HL-60 (cell line): ENCODE data around the gene SARM1.
"Not testable (repeated sequence)": the region's sequence is repeated elsewhere in the genome, so short reads cannot be mapped to it uniquely, and the experiment has no call there.

Experiments
- DNase-seq, 2 experiments: peaks; one replicate each; pipeline ENCODE4 v3.0.0-alpha.2; 2010 to 2020; ENCODE audit warnings: low read depth in 1 of 2, low spot score in 1 of 2
- H3K27ac ChIP-seq: fragments of 250-450 bp; sonication (Bioruptor Pico); replicated peaks from 2 replicates; pipeline ENCODE4 v1.5.1; 2020; ENCODE audit warnings: mild to moderate bottlenecking, moderate library complexity
- H3K27me3 ChIP-seq: fragments of 250-450 bp; sonication (Bioruptor Pico); 2 replicates; pipeline ENCODE4 v1.5.1; 2021; ENCODE audit warnings: mild to moderate bottlenecking, moderate library complexity; ENCODE audit not compliant: insufficient read depth, poor library complexity, severe bottlenecking
- H3K4me3 ChIP-seq: replicated peaks from 2 replicates; pipeline ENCODE4 v1.5.1; 2011; ENCODE audit warnings: mild to moderate bottlenecking, control low read depth, low read length; ENCODE audit not compliant: insufficient read depth
- GABPA ChIP-seq: IDR thresholded peaks from 2 replicates; pipeline ENCODE4 v1.6.1; 2012; ENCODE audit warnings: low read depth
- POLR2AphosphoS5 ChIP-seq: IDR thresholded peaks from 2 replicates; pipeline ENCODE4 v1.6.1; 2012; ENCODE audit warnings: low read depth
- SPI1 ChIP-seq: IDR thresholded peaks from 2 replicates; pipeline ENCODE4 v1.6.1; 2012; ENCODE audit warnings: low read depth, mild to moderate bottlenecking, borderline replicate concordance
- TF ChIP-seq, protein P1 (sequence below): IDR thresholded peaks from one replicate; pipeline ENCODE4 v1.5.1; 2011; ENCODE audit warnings: low read length, control low read depth, inconsistent platforms; ENCODE audit not compliant: insufficient read depth
- TF ChIP-seq, protein P2 (sequence below): IDR thresholded peaks from 2 replicates; pipeline ENCODE4 v1.6.1; 2012; ENCODE audit warnings: low read depth; ENCODE audit not compliant: insufficient replicate concordance

The SARM1 gene

GRCh38 chr17:28427371-28427770 is 55.9 kb downstream of the SARM1 start:
- no peak for DNase-seq
- TF ChIP-seq GABPA (no peak), SPI1 (no peak)
- Histone ChIP-seq H3K27me3 (no peaks in the 10 kb centered on the region), H3K4me3 (no peak overlapping the region), H3K27ac (no peak overlapping the region)

DNA sequence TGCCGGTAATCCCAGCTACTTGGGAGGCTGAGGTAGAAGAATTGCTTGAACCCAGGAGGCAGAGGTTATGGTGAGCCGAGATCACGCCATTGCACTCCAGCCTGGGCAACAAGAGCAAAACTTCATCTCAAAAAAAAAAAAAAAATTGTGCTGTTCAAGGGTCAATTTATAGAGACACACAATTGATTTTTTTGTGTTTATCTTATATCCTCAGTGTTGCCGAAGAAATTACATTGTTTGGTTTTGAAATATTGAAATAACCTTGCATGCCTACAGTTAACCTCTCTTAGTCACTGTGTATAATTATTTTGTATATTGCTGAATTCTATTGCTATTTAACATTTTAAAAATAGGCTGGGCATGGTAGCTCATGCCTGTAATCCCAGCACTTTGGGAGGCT is 56.5 kb downstream of the SARM1 start:
- H3K27me3 ChIP-seq, H3K27ac ChIP-seq: not testable (repeated sequence)

DNA sequence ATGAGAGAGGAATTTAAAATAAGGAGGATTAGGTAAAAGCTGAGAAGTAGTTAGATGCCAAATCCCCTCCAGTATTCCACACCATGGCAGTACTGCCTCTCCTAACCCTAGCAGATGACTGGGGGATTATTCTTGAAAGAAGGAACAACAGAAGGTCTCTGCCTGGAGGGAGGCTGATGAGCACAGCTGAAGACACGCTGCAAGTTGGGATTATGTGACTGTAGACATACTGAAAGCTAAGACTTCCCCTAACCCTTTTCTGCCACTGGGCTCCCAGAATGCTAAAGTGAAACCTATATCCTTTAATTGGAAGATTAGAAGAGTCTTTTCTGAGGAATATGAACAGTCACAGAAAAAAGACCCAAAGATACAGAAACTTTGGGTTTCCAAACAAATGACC is 62.2 kb downstream of the SARM1 start:
- no peak for DNase-seq
- Histone ChIP-seq H3K27me3 (no peaks in the 10 kb centered on the region), H3K4me3 (no peak overlapping the region), H3K27ac (no peak overlapping the region)
- TF ChIP-seq GABPA (no peak), SPI1 (no peak), POLR2AphosphoS5 (no peak)
- TF ChIP-seq, protein P1, sequence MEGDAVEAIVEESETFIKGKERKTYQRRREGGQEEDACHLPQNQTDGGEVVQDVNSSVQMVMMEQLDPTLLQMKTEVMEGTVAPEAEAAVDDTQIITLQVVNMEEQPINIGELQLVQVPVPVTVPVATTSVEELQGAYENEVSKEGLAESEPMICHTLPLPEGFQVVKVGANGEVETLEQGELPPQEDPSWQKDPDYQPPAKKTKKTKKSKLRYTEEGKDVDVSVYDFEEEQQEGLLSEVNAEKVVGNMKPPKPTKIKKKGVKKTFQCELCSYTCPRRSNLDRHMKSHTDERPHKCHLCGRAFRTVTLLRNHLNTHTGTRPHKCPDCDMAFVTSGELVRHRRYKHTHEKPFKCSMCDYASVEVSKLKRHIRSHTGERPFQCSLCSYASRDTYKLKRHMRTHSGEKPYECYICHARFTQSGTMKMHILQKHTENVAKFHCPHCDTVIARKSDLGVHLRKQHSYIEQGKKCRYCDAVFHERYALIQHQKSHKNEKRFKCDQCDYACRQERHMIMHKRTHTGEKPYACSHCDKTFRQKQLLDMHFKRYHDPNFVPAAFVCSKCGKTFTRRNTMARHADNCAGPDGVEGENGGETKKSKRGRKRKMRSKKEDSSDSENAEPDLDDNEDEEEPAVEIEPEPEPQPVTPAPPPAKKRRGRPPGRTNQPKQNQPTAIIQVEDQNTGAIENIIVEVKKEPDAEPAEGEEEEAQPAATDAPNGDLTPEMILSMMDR = no peak
- TF ChIP-seq, protein P2, sequence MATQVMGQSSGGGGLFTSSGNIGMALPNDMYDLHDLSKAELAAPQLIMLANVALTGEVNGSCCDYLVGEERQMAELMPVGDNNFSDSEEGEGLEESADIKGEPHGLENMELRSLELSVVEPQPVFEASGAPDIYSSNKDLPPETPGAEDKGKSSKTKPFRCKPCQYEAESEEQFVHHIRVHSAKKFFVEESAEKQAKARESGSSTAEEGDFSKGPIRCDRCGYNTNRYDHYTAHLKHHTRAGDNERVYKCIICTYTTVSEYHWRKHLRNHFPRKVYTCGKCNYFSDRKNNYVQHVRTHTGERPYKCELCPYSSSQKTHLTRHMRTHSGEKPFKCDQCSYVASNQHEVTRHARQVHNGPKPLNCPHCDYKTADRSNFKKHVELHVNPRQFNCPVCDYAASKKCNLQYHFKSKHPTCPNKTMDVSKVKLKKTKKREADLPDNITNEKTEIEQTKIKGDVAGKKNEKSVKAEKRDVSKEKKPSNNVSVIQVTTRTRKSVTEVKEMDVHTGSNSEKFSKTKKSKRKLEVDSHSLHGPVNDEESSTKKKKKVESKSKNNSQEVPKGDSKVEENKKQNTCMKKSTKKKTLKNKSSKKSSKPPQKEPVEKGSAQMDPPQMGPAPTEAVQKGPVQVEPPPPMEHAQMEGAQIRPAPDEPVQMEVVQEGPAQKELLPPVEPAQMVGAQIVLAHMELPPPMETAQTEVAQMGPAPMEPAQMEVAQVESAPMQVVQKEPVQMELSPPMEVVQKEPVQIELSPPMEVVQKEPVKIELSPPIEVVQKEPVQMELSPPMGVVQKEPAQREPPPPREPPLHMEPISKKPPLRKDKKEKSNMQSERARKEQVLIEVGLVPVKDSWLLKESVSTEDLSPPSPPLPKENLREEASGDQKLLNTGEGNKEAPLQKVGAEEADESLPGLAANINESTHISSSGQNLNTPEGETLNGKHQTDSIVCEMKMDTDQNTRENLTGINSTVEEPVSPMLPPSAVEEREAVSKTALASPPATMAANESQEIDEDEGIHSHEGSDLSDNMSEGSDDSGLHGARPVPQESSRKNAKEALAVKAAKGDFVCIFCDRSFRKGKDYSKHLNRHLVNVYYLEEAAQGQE = no peak

More for the DNA sequence above, 56.5 kb downstream of the SARM1 start:
- not testable (repeated sequence) for DNase-seq, H3K4me3 ChIP-seq

- not testable (repeated sequence) for H3K27ac ChIP-seq, H3K4me3 ChIP-seq, H3K27me3 ChIP-seq, DNase-seq
Measured at GRCh38 chr17:28434326-28434725, 62.8 kb downstream of the SARM1 start.

- DNase-seq = no peak
- Histone ChIP-seq H3K27ac (no peak overlapping the region), H3K4me3 (no peak overlapping the region), H3K27me3 (no peaks in the 10 kb centered on the region)
- TF ChIP-seq, protein P2 = no peak
- TF ChIP-seq SPI1 (no peak), POLR2AphosphoS5 (no peak), GABPA (no peak)
- TF ChIP-seq, protein P1 = no peak
Measured at GRCh38 chr17:28443901-28444638, 72.6 kb downstream of the SARM1 start.
